HuH-7.5 (cell line): ENCODE measurements around the gene DSC1.
"Not testable (repeated sequence)": the region's sequence is repeated elsewhere in the genome, so short reads cannot be mapped to it uniquely, and the experiment has no call there.

Source experiments
- DNase-seq: peaks from one replicate; pipeline ENCODE4 v3.0.0; 2011; ENCODE audit warnings: low spot score

DSC1 gene

DNA sequence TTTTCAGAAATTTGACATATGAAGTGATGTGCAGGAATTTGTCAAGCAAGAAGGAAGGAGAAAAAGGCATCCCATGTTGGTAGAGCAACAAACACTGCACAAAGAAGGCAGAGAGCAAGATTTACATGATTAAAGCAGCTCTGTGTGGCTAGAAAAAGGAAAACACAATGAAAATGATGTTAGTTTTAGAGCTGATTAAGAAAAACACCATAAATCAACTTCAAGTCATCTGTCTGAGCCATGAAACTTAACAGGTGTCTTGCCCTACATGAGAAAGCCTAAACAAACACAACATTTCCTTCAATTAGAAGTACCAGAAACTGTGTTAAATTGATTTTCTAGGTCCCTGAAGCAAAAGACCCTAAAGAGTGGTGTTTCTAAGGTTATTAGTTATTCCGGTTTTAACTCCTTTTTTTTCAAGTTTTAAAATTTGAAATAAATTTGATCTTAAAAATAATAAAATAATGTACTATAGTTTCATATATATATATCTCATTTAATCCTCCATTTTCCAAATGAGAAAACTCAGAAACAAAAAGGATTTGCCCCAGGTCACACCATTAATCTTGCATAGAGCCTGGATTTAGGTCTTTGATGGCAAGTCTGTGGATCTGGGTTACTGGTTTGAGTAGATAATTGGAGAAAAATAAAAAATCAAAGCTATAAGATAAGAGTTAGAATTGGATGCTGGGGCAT lies 8.6 kb upstream of the DSC1 start:
- no peak for DNase-seq

- DNase-seq, result no peak
Measured at GRCh38 chr18:31170335-31170734, 7.7 kb upstream of the DSC1 start.

DNA sequence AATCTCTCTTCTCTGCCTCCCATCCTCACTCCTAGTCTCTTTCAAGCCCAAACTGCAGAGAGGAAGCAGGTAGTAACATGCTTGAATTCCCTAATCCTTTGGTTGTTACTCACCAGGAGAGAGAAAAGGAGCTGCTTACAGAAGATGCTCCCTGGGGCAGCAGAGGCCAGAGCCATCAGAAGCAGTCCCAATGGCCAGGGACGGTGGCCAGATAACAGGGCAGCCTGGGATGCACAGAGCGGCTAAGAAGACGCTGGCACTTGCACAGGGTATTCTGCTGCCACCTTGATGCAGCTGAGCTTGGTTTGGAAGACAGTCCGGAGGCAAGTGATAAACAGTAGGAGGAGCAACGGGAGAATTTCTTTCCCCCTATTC lies 250 bp downstream of the DSC1 start:
- DNase-seq, result no peak

GRCh38 chr18:31161757-31162418 lies 768 bp downstream of the DSC1 start:
- no peak for DNase-seq

DNA sequence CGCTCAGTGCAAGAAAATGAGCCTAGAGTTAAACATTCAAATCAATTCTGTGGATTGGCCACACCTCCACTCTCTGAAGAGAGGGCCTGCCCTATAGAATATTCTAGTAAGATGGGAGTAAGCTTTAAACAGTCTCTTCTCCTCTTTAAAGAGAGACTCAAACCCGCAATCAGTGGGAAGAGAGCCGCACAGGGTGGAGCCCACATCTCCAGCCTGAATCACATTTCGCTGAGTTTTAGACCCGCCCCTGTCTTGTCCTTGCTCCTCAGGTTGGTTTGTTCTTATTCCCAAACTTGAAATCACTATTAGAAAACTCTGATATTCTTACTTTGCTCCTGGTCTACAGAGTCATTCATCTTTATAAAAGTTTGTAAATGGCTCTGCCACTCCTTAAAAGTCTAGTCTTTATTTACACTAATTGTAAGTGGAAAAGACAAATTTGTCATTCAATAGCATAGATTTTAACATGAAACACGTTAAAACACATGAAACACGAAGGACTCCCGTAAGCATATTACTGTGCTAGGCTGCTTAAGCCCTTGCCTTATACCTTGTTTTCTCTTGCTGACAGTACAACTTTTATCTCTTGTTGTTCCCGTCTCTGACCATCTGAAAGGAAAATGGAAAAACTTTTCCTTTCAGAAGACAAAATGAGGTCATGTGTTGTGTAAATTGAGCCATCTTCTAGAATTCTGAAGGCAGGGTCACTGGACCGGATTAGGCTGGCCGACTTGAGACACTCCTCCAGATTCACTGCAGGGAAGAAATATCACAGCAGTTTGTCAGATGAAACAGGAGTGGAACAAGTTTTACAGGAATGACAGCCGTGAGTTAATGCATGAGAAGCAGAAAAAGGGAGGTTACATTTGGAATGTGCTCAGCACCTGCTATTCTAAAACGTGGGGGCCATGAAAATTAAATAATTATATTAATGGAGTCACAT lies 5.6 kb downstream of the DSC1 start:
- DNase-seq, result no peak

DNA sequence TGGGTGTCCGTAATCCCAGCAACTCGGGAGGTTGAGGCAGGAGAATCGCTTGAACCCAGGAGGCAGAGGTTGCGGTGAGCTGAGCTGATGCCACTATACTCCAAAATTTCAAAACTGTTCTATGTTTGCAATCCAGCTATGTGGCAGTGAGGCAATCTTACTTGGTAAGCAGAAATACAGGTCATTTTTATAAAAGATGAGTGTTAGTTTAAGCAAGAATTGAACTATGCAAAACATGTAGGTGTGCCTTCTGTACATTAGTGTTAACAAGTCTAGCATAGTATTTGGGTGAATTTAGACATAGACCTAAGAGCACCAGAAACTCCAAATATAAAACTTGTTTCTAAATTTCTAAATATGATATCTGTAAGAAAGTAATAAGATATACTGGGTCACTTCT lies 7.2 kb downstream of the DSC1 start:
- no peak for DNase-seq

DNA sequence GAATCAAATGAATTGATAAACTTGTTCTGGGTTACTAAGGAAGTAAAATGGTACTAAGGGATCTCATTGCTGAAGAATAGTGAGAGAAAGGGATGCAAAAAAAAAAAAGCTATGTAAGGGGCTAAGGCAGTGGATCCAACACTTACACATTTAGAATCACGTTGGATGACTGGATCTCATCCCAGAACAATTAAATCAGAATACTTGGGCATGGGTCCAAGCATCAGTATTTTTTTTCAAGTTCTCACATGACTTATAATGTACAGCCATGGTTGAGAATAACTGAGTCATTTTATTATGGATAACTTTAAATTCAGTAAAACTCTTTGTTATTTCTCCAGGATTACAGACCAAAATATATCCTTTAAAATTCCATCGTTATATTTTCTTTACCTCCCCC lies 8.5 kb downstream of the DSC1 start:
- no peak for DNase-seq

GRCh38 chr18:31149351-31149750 lies 13.3 kb downstream of the DSC1 start:
- no peak for DNase-seq

DNA sequence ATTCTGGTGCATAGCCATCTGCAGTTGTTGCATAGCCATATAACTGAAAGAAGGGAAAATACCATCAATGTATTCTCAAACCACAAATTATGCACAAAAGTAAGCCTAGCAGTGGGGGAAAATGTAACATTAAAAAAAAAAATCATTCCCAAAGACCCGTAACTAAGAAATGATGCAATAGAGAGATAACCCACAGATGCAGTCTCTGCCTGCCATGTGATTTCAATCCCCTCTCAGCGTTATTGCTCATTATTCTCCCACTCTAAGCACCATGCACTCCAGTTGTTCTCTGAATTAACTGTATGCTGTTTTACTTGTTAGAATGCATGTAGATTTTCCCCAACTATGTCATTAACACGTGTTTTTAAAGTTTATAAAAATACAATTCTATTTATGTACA lies 14.1 kb downstream of the DSC1 start:
- DNase-seq, result no peak

GRCh38 chr18:31146809-31147208 lies 15.8 kb downstream of the DSC1 start:
- no peak for DNase-seq

DNA sequence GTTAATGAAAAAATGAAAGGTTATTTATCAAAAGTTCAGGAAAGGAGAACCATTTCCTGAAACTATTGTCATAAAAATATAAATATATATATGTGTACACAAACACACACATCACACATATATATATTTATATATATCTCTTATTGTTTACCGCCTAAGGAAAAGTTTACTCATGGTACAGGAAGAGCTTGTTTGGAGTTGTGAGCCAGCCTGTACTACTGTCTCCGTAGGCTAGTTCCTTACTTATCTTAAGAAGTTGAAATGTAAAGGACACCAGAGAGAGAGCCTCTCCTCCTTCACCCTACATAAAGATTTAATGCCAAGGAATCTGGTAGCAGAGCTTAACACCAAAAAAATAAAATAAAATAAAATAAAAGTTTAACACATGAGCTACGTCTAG lies 19.6 kb downstream of the DSC1 start:
- DNase-seq, result no peak

DNA sequence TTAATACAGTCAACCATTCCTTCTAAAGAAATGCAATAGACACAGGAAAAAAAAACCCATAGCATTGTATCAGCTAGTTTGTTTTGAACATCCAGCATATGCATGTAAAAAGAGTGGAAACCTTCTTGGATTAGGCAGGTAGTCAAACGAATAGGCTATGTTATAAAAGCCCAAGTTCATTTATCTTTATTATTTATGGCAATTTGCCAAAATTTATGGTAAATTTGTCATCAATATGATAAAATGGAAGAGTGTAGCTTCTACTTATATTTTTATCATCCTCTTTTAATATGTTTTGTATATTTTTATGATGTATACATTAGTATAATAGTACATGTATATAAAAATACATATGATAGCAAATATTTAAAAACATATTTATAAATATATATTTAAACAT lies 23.9 kb downstream of the DSC1 start:
- DNase-seq, result no peak

DNA sequence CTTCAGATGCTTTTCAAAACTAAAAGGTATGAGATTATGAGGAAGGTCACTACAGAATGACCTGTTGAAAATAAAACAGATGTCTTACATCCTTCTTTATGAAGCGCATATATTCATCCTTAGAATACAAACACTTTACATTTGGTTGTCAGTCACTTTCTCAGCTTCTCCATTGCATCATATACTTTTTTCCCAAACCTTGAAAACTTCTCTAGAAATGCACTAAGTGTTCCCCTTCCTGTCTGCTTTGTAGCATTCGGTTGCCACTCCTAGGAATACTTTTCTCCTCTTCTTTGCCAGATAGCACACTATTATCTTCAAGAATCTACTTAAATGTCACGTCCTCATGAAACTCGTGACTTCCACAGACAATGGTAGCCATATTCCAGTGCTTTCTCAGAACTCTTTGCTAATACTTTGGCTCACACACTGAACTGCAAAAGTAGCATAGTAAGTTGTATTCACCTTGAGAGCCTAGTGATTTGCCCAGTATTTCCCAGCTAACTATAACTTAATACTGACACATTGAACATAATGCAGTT lies 27.6 kb downstream of the DSC1 start:
- no peak for DNase-seq

GRCh38 chr18:31129398-31130115 lies 33.1 kb downstream of the DSC1 start:
- DNase-seq, result no peak

DNA sequence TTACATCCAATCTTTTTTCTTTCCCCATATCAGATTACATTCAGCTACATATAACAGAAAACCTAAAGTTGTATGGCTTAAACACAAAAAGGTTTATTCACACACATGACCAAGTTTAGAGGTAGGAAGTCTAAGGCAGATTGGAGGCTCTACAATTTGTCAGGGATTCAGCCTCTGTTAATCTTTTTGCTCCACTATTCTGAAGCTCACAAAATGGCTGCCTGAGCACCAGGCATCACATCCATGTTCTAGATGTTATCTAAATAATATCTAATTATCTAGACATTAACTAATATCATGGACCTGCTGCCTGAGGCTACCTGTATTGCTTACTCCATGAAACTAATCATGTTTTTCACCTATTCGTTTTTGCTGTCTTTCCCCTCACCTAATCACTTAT lies 36.8 kb downstream of the DSC1 start:
- no peak for DNase-seq

GRCh38 chr18:31123125-31123524 lies 39.5 kb downstream of the DSC1 start:
- DNase-seq, result not testable (repeated sequence)

- DNase-seq, result no peak
Measured at GRCh38 chr18:31120594-31120993, 42.1 kb downstream of the DSC1 start.

DNA sequence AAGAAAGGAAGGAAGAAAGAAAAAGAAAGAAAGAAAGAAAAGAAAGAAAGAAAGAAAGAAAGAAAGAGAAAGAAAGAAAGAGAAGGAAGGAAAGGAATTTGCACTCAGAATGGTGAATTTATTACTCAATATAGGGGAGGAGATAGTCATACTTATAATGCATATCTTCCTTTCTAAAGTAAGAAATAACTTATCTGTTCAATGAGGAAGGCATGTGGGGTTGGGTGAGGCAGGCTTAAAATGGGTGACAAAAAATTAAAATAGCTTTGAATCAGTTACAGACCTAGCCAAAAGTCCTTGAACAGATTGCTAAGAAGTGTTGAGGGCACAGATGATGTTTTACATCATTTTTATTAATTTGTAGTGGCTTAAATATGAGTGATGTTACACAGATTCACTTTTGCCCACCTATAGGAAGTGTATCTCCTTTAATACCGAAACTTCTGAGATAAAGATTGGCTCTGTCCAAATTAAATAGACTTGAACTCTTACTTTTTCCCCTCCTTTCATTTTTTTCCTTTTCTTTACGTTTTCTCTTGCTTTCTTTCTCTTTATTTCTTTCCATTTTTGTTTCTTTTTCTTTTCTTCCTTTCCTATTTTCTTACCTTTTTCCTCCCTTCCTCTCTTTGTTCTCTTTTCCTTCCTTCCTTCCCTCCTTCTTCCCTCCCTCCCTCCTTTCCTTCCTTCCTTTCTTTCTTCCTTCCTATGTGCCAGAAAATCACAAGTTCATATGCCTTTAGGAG lies 45.6 kb downstream of the DSC1 start:
- DNase-seq, result no peak

DNA sequence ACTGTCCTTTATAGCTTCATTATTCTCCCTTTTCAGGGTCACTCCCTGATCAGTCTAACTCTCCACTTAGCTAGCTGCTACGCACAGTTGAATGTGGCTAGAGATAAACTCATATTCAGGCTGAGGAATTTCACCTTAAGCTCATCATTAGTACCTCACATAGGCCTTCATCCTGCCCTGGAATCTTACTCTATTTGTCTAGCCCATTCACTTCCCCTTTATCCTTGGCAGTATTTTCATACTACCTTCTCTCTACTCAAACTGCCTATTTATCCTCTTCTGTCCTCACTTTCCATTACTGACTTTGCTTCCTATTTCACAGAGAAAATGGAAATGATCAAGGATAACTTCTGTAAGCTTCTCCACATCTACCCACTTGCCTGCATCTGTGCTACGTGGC lies 49.9 kb downstream of the DSC1 start:
- no peak for DNase-seq

- DNase-seq, result no peak
Measured at GRCh38 chr18:31105733-31106132, 56.9 kb downstream of the DSC1 start.

DNA sequence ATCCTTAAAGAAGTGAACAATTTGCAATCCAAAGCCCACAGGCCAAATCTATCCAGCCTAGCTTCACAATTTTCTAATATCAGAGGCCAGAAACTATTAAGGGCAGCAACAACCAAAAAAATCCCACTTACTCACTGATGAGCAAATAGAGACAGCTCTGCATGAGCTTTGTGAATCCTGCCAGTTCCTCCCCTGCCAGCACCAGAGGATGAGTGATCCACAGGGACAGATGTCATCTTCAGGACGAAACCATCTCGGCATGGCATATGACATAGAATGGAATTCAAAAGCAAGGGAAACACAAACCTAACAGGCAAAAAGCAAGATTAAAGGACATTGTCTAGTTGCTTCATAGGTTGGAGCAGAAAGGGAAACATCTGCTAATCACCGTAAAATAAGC lies 58.2 kb downstream of the DSC1 start:
- DNase-seq, result no peak
